Bronchial epithelial cell (primary cell): ENCODE measurements around the gene HGF. TPM values are rescaled to one million over a fixed set of nuclear protein-coding genes. Genes with fewer than 3 reads are reported as not detected.

ENCODE experiments used
- DNase-seq: peaks from one replicate; pipeline ENCODE4 v3.0.0-alpha.2; 2010; ENCODE audit warnings: low read depth
- FAIRE-seq: peaks from 2 replicates; lab custom pipeline; 2011; peaks lifted over from hg19 to GRCh38; lab: Jason Lieb, UNC
- H3K27me3 ChIP-seq: 2 replicates; pipeline ENCODE4 v1.5.1; 2011; ENCODE audit warnings: low read length; ENCODE audit not compliant: control insufficient read depth, insufficient read depth
- H3K36me3 ChIP-seq: 2 replicates; pipeline ENCODE4 v1.5.1; 2011; ENCODE audit warnings: low read length; ENCODE audit not compliant: control insufficient read depth, insufficient read depth
- H3K4me3 ChIP-seq: 2 replicates; pipeline ENCODE4 v1.5.1; 2011; ENCODE audit warnings: mild to moderate bottlenecking, low read depth, low read length, control low read depth
- total RNA-seq: library from RNA; depleted of rRNA; stranded (reverse); fragments of >200 nt; gene quantifications from 2 replicates; pipeline ENCODE4 v1.2.1, GENCODE V29; 2014
- TF ChIP-seq, protein P1 (sequence below): IDR thresholded peaks from 2 replicates; pipeline ENCODE4 v1.5.1; 2011; ENCODE audit warnings: mild to moderate bottlenecking, moderate library complexity, low read length, control low read depth, inconsistent platforms; ENCODE audit not compliant: insufficient read depth, severe bottlenecking

The HGF gene
- total RNA-seq, 1 donor from 2014 or later: 3.7 TPM

DNA sequence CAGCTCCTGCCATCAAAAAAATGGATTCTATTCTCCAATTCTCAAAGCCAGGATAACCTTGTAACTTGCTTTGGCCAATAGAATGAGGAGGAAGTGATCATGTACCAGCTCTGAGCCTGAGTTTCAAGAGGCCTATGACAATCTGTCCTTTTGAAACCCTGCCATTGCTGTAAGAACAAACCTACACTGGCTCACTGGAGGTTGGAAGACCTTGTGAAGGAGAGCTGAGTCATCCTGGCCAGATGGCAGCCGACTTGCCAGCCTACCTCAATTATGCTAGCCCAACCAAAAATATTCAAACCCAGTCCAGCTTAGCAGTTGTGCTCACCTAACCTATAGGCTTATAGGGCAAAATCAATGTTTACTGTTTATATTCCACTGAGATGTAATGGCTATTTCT is 93.0 kb downstream of the HGF start:
- FAIRE-seq (no peak), DNase-seq (peak; percentile 30)
- Histone ChIP-seq H3K4me3 (no peak overlapping the region), H3K27me3 (no peaks in the 10 kb centered on the region), H3K36me3 (no peaks in the 10 kb centered on the region)
- TF ChIP-seq, protein P1, sequence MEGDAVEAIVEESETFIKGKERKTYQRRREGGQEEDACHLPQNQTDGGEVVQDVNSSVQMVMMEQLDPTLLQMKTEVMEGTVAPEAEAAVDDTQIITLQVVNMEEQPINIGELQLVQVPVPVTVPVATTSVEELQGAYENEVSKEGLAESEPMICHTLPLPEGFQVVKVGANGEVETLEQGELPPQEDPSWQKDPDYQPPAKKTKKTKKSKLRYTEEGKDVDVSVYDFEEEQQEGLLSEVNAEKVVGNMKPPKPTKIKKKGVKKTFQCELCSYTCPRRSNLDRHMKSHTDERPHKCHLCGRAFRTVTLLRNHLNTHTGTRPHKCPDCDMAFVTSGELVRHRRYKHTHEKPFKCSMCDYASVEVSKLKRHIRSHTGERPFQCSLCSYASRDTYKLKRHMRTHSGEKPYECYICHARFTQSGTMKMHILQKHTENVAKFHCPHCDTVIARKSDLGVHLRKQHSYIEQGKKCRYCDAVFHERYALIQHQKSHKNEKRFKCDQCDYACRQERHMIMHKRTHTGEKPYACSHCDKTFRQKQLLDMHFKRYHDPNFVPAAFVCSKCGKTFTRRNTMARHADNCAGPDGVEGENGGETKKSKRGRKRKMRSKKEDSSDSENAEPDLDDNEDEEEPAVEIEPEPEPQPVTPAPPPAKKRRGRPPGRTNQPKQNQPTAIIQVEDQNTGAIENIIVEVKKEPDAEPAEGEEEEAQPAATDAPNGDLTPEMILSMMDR: no peak

DNA sequence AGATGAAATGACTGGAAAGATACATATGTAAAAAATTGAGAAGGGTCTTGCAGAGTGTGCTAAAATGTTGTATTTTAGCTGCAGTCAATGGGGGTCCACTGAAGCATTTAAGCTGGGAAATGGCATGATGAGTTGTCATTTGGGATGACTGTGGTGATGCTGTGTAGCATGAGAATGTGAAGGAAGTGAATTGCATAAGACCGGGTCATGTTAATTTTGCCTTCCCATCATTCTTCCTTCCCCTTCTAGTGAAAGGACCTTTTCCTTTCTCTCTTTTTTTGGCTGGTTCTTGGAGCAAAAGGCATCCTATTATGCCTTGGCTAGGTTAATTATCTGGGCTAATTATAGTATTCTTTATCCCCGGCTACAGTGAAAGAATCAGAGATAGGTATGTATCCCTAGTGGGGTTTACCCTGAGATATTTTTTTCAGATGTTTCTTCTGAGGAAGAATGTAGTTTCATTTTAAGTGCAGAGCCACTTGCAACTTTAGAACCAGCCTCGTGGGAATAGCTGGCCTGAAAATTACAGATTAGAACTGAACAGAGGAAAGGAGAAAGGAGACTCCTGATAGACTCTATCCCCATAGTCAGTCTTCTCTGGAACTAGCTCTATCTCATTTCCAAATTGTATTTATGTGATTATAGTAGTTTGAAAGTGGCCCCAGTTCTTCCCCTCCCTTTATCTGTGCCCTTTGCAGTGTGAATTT is 93.6 kb downstream of the HGF start:
- TF ChIP-seq, protein P1: no peak
- no peaks in the 10 kb centered on the region for H3K27me3 ChIP-seq
- no peak overlapping the region for H3K4me3 ChIP-seq
- DNase-seq (no peak), FAIRE-seq (no peak)
- no peaks in the 10 kb centered on the region for H3K36me3 ChIP-seq

DNA sequence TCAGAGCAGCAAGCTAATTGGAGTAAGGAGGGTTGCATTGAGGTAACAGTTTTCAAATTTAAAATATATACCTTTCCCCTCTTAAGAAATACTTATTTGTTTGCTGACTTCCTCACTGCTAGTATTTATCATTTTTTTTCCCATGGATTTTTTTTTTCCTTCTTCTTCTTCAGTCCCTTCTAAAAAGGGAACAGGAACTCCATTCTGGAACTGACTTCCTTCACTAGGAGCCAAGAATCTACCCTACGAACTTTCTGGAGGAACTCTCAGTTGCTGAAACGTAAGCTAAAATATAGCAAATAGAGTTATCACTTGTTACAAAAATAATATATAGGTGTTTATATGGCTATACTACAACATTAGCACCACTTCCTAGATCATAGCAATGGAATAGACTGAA is 95.4 kb downstream of the HGF start:
- Histone ChIP-seq H3K36me3 (no peaks in the 10 kb centered on the region), H3K4me3 (no peak overlapping the region), H3K27me3 (no peaks in the 10 kb centered on the region)
- FAIRE-seq (no peak), DNase-seq (no peak)
- TF ChIP-seq, protein P1: no peak

DNA sequence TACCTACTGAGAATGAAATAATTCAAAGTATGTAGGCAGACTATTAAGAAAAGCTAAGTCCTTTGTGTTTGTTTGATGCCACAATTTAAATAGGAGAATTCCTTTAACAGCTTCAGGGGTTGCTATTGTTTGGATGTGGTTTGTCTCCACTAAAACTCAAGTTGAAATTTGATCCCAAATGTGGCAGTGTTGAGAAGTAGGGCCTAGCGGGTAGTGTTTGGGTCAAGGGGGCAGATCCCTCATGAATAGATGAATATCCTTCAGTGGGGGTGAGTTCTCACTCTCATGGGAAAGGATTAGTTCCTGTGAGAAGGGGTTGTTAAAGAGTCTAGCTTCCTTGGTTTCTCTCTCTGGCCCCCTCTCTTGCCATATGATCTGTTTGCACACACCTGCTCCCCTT is 97.0 kb downstream of the HGF start:
- DNase-seq: no peak
- H3K36me3 ChIP-seq: no peaks in the 10 kb centered on the region
- TF ChIP-seq, protein P1: no peak
- no peak for FAIRE-seq
- H3K4me3 ChIP-seq: no peak overlapping the region
- no peaks in the 10 kb centered on the region for H3K27me3 ChIP-seq

DNA sequence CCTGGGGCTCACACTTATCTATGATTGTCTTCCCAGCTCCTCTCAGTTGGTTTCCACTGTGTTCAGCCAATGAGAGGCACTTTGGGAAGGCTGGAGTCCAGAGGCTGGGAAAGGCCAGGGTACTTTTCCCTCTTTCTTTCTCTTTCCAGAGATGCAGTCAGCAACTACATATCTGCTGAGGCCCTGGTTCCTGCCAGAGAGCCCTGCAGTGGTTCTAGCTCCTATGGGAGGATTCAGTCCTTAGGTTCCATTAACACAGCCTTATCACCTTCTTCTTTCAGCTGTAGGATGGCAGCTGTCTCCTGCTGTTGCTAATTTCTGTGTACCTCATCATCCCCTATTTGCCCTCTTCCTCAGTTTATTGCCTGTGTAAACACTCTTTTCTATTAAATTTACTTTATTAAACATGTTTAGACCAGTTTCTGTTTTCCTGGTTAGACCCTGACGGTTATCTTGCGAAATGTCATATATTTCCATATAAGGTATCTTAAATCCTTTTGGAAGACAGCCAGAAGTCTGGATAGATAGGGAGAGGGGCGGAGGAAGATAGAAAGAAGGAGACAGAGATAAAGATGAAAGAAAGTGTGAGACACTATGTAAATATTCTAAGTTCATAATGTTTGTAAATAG is 100.3 kb downstream of the HGF start:
- TF ChIP-seq, protein P1: no peak
- no peak overlapping the region for H3K4me3 ChIP-seq
- H3K36me3 ChIP-seq: no peaks in the 10 kb centered on the region
- DNase-seq (peak; percentile 61), FAIRE-seq (no peak)
- no peaks in the 10 kb centered on the region for H3K27me3 ChIP-seq
